BE2C (cell line): ENCODE data around the gene PUS10.

ENCODE experiments used
- DNase-seq: peaks from one replicate; pipeline ENCODE4 v3.0.0-alpha.2; 2020
- H3K27me3 ChIP-seq: fragments of 250-450 bp; sonication (Bioruptor Pico); 2 replicates; pipeline ENCODE4 v1.5.1; 2020; ENCODE audit warnings: mild to moderate bottlenecking
- H3K36me3 ChIP-seq: fragments of 250-450 bp; sonication (Bioruptor Pico); 2 replicates; pipeline ENCODE4 v1.5.1; 2020; ENCODE audit warnings: mild to moderate bottlenecking
- H3K4me1 ChIP-seq: fragments of 250-450 bp; sonication (Bioruptor Pico); 2 replicates; pipeline ENCODE4 v1.5.1; 2020
- H3K4me3 ChIP-seq: 2 replicates; pipeline ENCODE4 v1.5.1; 2011; ENCODE audit warnings: low read depth, low read length
- H3K9me3 ChIP-seq: fragments of 250-450 bp; sonication (Bioruptor Pico); 2 replicates; pipeline ENCODE4 v1.5.1; 2020
- CTCF ChIP-seq: IDR thresholded peaks from 2 replicates; pipeline ENCODE4 v1.5.1; 2012; ENCODE audit warnings: mild to moderate bottlenecking, low read depth, low read length

Gene PUS10

GRCh38 chr2:60960706-60961105 lies 57.3 kb downstream of the PUS10 start:
- H3K9me3 ChIP-seq, result no peaks in the 10 kb centered on the region
- no peak overlapping the region for H3K4me3 ChIP-seq
- TF ChIP-seq CTCF, result no peak
- H3K4me1 ChIP-seq, result no peaks in the 10 kb centered on the region
- no peaks in the 10 kb centered on the region for H3K27me3 ChIP-seq
- no peak for DNase-seq
- H3K36me3 ChIP-seq, result no peaks in the 10 kb centered on the region

- DNase-seq, result no peak
- Histone ChIP-seq H3K4me1 (no peaks in the 10 kb centered on the region), H3K36me3 (no peaks in the 10 kb centered on the region), H3K27me3 (no peaks in the 10 kb centered on the region), H3K4me3 (no peak overlapping the region), H3K9me3 (no peaks in the 10 kb centered on the region)
- TF ChIP-seq CTCF, result no peak
These were observed 58.6 kb downstream of the PUS10 start for GRCh38 chr2:60959501-60959900.

- Histone ChIP-seq H3K4me3 (no peak overlapping the region), H3K4me1 (no peaks in the 10 kb centered on the region), H3K27me3 (no peaks in the 10 kb centered on the region), H3K36me3 (no peaks in the 10 kb centered on the region), H3K9me3 (no peaks in the 10 kb centered on the region)
- no peak for DNase-seq
- no peak for TF ChIP-seq CTCF
These were observed 59.3 kb downstream of the PUS10 start for GRCh38 chr2:60958800-60959199.

GRCh38 chr2:60958361-60958760 lies 59.7 kb downstream of the PUS10 start:
- no peak for DNase-seq
- no peak for TF ChIP-seq CTCF
- H3K9me3 ChIP-seq, result no peaks in the 10 kb centered on the region
- H3K36me3 ChIP-seq, result no peaks in the 10 kb centered on the region
- H3K4me3 ChIP-seq, result no peak overlapping the region
- no peaks in the 10 kb centered on the region for H3K4me1 ChIP-seq
- no peaks in the 10 kb centered on the region for H3K27me3 ChIP-seq

- DNase-seq, result no peak
- TF ChIP-seq CTCF, result no peak
- Histone ChIP-seq H3K36me3 (no peaks in the 10 kb centered on the region), H3K4me3 (no peak overlapping the region), H3K4me1 (no peaks in the 10 kb centered on the region), H3K27me3 (no peaks in the 10 kb centered on the region), H3K9me3 (no peaks in the 10 kb centered on the region)
These were observed 60.4 kb downstream of the PUS10 start for GRCh38 chr2:60957643-60958042.

GRCh38 chr2:60957224-60957623 lies 60.8 kb downstream of the PUS10 start:
- H3K4me1 ChIP-seq, result no peaks in the 10 kb centered on the region
- no peak for TF ChIP-seq CTCF
- DNase-seq, result no peak
- H3K4me3 ChIP-seq, result no peak overlapping the region
- H3K9me3 ChIP-seq, result no peaks in the 10 kb centered on the region
- no peaks in the 10 kb centered on the region for H3K27me3 ChIP-seq
- H3K36me3 ChIP-seq, result no peaks in the 10 kb centered on the region
